IPS-18c (cell line): ENCODE results near the gene PREX1.

Experiments
- H3K4me3 ChIP-seq: 2 replicates; pipeline ENCODE4 v1.7.0; 2013; ENCODE audit warnings: low read depth, mild to moderate bottlenecking, low read length, moderate library complexity; ENCODE audit not compliant: insufficient read depth
- H3K9me3 ChIP-seq: one replicate; pipeline ENCODE4 v1.6.1; 2013; ENCODE audit warnings: mild to moderate bottlenecking, low read length, moderate library complexity; ENCODE audit not compliant: control insufficient read depth, insufficient read depth

Gene PREX1

GRCh38 chr20:48684501-48685041 is 143.2 kb downstream of the PREX1 start:
- H3K9me3 ChIP-seq: no peaks in the 10 kb centered on the region
- H3K4me3 ChIP-seq: no peak overlapping the region

- H3K4me3 ChIP-seq: no peak overlapping the region
- H3K9me3 ChIP-seq: no peaks in the 10 kb centered on the region
Observed at GRCh38 chr20:48683467-48684175, 144.2 kb downstream of the PREX1 start.

GRCh38 chr20:48682529-48683363 is 145.1 kb downstream of the PREX1 start:
- Histone ChIP-seq H3K9me3 (no peaks in the 10 kb centered on the region), H3K4me3 (no peak overlapping the region)

GRCh38 chr20:48681873-48682426 is 145.8 kb downstream of the PREX1 start:
- Histone ChIP-seq H3K4me3 (no peak overlapping the region), H3K9me3 (no peaks in the 10 kb centered on the region)

GRCh38 chr20:48681201-48681872 is 146.5 kb downstream of the PREX1 start:
- no peaks in the 10 kb centered on the region for H3K9me3 ChIP-seq

GRCh38 chr20:48680650-48681049 is 147.1 kb downstream of the PREX1 start:
- Histone ChIP-seq H3K9me3 (no peaks in the 10 kb centered on the region), H3K4me3 (no peak overlapping the region)

More at GRCh38 chr20:48681201-48681872, 146.5 kb downstream of the PREX1 start:
- H3K4me3 ChIP-seq: no peak overlapping the region

- H3K9me3 ChIP-seq: no peaks in the 10 kb centered on the region
- no peak overlapping the region for H3K4me3 ChIP-seq
Observed at GRCh38 chr20:48679599-48679998, 148.2 kb downstream of the PREX1 start.

- Histone ChIP-seq H3K4me3 (no peak overlapping the region), H3K9me3 (no peaks in the 10 kb centered on the region)
Observed at GRCh38 chr20:48679011-48679410, 148.8 kb downstream of the PREX1 start.

GRCh38 chr20:48678421-48678820 is 149.4 kb downstream of the PREX1 start:
- H3K9me3 ChIP-seq: no peaks in the 10 kb centered on the region
- H3K4me3 ChIP-seq: no peak overlapping the region

GRCh38 chr20:48676795-48677460 is 150.9 kb downstream of the PREX1 start:
- H3K4me3 ChIP-seq: no peak overlapping the region
- no peaks in the 10 kb centered on the region for H3K9me3 ChIP-seq

GRCh38 chr20:48676125-48676524 is 151.7 kb downstream of the PREX1 start:
- no peak overlapping the region for H3K4me3 ChIP-seq
- H3K9me3 ChIP-seq: no peaks in the 10 kb centered on the region

- Histone ChIP-seq H3K9me3 (no peaks in the 10 kb centered on the region), H3K4me3 (no peak overlapping the region)
Observed at GRCh38 chr20:48674461-48674860, 153.3 kb downstream of the PREX1 start.

GRCh38 chr20:48673507-48673906 is 154.3 kb downstream of the PREX1 start:
- no peak overlapping the region for H3K4me3 ChIP-seq
- H3K9me3 ChIP-seq: no peaks in the 10 kb centered on the region

GRCh38 chr20:48672324-48672723 is 155.5 kb downstream of the PREX1 start:
- H3K4me3 ChIP-seq: no peak overlapping the region

GRCh38 chr20:48671141-48671540 is 156.7 kb downstream of the PREX1 start:
- Histone ChIP-seq H3K9me3 (no peaks in the 10 kb centered on the region), H3K4me3 (no peak overlapping the region)

More at GRCh38 chr20:48672324-48672723, 155.5 kb downstream of the PREX1 start:
- no peaks in the 10 kb centered on the region for H3K9me3 ChIP-seq

GRCh38 chr20:48669946-48670605 is 157.7 kb downstream of the PREX1 start:
- no peak overlapping the region for H3K4me3 ChIP-seq
- no peaks in the 10 kb centered on the region for H3K9me3 ChIP-seq
